ENCODE data around the gene ABL2.
"Not testable (repeated sequence)": the region's sequence is repeated elsewhere in the genome, so short reads cannot be mapped to it uniquely, and the experiment has no call there.

Gene ABL2

DNA sequence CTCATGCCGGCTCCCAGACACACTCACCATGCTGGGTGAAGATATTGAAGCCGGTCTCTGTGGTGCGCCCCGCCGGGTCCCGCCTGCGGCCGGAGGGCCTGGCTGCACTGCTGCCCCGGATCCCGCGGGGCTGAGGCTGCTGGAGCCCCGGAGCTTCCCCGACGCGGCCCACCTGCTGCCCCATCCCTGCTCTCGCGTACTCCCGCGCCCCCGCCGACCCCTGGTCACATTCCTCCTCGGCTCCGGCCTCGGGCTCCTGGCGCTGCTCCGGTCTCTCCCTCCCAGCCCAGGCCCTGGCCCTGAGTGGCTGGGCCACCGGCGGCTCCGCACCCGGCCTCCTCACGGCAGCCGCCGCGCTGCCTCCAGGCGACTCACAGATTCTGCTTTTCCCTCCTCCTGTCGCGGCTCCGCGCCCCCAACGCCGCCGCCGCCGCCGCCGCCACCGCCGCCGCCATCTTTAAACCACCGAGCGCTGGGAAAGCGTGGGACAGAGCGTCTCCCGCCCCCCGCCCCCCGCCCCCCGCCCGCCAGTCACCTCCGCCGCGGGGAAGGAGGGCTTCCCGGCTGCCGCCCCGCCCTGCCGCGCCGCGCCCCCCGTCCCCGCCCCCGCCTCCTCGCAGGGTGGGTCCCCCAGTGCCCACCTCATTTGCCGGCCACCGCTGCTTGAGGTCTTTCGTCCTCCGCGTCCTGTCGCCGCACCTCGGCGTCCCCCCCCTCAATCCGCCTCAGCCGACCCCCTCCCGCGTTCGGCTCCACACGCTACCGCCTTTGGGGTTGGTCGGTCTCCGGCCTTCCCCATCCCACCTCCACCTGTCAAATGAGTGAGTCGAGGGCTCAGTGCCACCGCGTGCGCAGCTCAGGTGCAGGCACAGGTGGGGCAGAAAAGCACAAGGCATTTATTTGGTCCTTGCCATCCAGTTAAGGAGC is at the start of gene ABL2:
ABL2 (minus strand) TSS at position 464 of the 927 bp plus-strand sequence; CDS start at position 184, 280 bp downstream.
- no peak for DNase-seq (ENCODE audit: low read depth)
- TF ChIP-seq, protein P1, sequence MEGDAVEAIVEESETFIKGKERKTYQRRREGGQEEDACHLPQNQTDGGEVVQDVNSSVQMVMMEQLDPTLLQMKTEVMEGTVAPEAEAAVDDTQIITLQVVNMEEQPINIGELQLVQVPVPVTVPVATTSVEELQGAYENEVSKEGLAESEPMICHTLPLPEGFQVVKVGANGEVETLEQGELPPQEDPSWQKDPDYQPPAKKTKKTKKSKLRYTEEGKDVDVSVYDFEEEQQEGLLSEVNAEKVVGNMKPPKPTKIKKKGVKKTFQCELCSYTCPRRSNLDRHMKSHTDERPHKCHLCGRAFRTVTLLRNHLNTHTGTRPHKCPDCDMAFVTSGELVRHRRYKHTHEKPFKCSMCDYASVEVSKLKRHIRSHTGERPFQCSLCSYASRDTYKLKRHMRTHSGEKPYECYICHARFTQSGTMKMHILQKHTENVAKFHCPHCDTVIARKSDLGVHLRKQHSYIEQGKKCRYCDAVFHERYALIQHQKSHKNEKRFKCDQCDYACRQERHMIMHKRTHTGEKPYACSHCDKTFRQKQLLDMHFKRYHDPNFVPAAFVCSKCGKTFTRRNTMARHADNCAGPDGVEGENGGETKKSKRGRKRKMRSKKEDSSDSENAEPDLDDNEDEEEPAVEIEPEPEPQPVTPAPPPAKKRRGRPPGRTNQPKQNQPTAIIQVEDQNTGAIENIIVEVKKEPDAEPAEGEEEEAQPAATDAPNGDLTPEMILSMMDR (conservative IDR thresholded peaks at IDR 0.05; ENCODE audit: low read depth, low read length), result no peak
- peak within 1 kb of the TSS; percentile 76 for H3K4me3 ChIP-seq (ENCODE audit: low read length)

- no peak overlapping the region for H3K4me3 ChIP-seq (ENCODE audit: low read length)
- DNase-seq (ENCODE audit: low read depth), result no peak
- TF ChIP-seq, protein P1 (conservative IDR thresholded peaks at IDR 0.05; ENCODE audit: low read depth, low read length), result no peak
Measured at GRCh38 chr1:179278920-179279319, 49.4 kb upstream of the ABL2 start.

DNA sequence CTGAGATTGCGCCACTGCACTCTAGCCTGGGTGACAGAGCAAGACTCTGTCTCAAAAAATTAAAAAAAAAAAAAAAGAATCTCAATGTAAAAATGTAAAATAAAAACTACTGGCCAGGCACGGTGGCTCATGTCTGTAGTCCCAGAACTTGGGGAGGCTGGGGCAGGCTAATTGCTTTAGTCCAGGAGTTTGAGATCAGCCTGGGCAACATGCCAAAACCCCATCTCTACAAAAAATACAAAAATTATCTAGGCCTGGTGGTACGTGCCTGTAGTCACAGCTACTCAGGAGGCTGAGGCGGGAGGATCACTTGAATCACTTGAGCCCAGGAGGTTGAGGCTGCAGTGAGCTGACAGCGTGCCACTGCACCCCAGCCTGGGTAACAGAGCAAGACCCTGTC is 44.9 kb upstream of the ABL2 start:
- DNase-seq (ENCODE audit: low read depth); H3K4me3 ChIP-seq (ENCODE audit: low read length): not testable (repeated sequence)

DNA sequence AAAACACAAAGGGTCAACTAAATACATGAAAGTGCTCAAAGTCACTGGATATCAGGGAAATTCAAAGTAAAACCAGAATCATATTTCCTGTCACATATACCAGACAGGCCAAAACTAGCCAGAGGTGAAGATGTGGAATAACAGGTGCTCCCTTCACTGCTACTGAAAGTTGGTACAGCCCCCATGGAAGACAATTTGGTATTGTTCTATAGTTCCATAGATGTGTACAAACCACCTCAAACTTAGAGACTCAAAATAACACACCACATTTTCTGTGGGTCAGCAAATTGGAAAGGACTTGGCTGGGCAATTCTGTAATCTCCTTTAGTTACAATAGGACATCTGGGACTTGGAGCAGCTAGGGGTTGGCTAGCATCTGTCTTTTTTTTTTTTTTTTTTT is 39.6 kb upstream of the ABL2 start:
- no peak overlapping the region for H3K4me3 ChIP-seq (ENCODE audit: low read length)
- no peak for DNase-seq (ENCODE audit: low read depth)
- TF ChIP-seq, protein P1 (conservative IDR thresholded peaks at IDR 0.05; ENCODE audit: low read depth, low read length), result no peak

DNA sequence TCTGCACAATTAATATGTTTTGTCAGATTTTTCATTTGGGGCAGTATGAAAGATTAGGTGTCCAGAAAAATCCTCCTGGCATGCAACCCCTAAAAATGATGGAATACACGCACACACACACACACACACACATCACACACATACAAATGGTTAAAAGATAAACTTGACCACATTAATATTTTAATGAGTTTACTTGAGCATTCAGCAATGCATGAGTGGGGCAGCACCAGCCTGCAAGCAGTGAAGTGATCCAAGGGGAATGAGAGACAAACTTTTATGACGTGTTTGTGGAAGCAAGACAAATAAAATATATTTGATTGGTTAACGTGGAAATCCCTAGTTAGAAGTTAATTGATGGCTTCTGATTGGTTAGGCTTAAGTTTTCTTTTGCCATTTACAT is 35.0 kb upstream of the ABL2 start:
- no peak for DNase-seq (ENCODE audit: low read depth)
- TF ChIP-seq, protein P1 (conservative IDR thresholded peaks at IDR 0.05; ENCODE audit: low read depth, low read length), result no peak
- H3K4me3 ChIP-seq (ENCODE audit: low read length), result no peak overlapping the region

GRCh38 chr1:179263121-179263520 is 33.6 kb upstream of the ABL2 start:
- TF ChIP-seq, protein P1 (conservative IDR thresholded peaks at IDR 0.05; ENCODE audit: low read depth, low read length), result no peak
- DNase-seq (ENCODE audit: low read depth), result no peak
- no peak overlapping the region for H3K4me3 ChIP-seq (ENCODE audit: low read length)

GRCh38 chr1:179262183-179262582 is 32.7 kb upstream of the ABL2 start:
- TF ChIP-seq, protein P1 (conservative IDR thresholded peaks at IDR 0.05; ENCODE audit: low read depth, low read length), result no peak
- no peak for DNase-seq (ENCODE audit: low read depth)
- H3K4me3 ChIP-seq (ENCODE audit: low read length), result no peak overlapping the region
